ENCODE measurements around the gene SCRN2.

SCRN2 gene

DNA sequence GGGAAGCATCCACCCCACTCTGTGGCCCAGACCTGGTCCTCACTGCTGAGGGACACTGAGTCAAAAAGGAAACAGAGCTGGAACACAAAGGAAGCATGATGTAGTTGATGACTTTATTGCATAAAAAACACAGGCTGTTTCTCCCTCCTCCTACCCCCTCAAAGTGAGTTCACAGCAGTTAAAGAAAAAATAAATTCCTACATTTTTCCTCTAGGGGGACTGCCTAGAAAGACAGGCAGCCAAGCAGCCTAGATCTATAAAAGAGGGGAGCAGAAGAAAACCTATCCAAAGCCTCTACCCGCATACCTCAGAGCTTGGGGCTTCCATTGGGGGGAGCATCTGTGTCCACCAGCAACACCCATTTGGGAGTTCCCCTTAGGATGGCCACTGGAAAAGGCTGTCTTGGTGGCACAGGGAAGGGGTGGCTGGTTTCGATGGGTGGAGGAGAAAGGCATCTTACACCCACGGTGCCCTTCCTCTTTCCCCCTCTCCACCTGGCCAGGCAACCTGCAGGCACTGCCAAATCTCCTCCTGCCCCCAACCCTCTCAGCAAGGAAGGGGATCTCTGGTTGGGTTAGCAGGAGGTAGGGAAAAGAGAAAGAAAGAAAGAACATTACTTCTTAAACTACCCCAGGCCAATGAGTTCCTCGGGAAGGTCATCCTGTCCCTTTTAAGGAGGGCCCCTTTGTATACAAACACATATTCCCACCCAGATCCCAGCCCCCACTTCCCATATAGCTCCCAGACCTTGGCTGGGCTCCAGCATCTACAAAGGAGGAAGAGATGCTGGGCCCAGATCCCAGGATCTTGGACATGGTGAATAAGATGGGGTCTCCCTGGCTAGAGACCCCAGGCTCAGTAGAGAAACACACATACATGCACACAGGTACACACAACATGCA, 4.0 kb upstream of the SCRN2 start:
- DNase-seq, result no peak

DNA sequence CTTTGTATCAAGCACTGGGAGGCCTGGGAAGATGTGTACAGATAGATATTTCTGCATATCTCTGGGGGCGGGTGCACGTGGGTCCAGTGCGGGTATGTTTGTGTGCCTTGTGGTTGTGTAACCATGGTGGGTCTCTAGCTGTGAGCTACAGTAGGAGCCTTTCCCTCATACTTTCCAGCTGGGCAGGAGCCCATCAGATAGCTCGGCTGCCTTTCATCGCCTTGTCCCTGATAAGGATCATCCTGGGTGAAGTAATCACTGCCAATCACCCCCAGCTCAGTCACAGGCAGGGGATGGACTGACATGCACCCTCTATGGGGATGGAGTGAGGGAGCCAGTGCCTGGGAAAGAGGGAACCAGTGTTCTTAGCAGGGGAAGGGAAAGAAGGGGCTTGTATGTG, 3.2 kb upstream of the SCRN2 start:
- no peak for DNase-seq

DNA sequence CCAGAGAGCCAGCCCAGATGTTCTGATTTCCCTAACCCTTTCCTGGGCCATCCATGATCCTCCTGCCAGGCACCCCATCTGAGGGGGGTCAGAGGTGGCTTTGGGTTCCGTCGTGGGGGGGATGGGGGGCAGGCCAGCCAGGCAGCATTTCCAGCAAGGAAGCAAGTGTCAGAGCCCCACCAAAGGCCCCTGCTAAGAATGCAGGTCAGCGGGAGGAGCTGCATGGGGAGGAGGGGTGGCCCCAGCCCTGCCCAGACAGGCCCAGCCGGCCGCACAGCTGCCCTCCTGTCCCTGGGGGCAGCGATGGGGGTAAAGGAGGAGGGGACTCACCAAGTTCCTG, 2.3 kb upstream of the SCRN2 start:
- no peak for DNase-seq

DNA sequence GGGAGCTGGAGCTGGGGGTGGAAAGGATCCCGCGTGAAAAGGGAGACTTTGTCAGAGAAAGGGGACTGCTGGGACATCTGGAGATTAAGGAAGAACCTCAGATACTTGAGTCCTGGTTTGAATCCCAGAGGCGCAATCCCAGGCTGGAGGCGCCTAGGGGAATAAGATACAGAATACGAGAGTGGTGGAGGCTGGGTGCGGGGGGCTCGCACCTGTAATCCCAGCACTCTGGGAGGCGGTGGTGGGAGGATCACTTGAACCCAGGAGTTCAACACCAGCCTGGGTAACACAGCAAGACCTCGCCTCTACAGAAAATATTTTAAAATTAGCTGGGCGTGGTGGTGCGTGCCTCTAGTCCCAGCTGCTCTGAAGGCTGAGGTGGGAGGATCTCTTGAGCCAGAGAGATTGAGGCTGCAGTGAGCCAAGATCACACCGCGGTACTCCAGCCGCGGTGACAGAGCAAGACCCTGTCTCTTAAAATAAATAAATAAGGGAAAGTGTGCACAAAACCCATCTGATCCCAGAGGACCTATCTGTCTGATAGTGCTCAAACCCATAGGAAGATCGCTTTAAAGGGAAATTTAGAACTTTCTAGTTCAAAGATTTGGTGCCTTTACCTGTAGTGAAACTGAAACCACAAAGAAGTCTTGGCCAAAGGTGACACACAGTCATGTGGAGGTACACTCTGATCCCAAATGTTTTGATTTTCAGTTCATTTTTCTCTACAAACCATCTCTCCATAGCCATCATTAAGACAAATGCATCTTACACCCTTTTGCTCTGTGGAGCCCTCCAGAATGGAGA, 617 bp upstream of the SCRN2 start:
- no peak for DNase-seq

DNA sequence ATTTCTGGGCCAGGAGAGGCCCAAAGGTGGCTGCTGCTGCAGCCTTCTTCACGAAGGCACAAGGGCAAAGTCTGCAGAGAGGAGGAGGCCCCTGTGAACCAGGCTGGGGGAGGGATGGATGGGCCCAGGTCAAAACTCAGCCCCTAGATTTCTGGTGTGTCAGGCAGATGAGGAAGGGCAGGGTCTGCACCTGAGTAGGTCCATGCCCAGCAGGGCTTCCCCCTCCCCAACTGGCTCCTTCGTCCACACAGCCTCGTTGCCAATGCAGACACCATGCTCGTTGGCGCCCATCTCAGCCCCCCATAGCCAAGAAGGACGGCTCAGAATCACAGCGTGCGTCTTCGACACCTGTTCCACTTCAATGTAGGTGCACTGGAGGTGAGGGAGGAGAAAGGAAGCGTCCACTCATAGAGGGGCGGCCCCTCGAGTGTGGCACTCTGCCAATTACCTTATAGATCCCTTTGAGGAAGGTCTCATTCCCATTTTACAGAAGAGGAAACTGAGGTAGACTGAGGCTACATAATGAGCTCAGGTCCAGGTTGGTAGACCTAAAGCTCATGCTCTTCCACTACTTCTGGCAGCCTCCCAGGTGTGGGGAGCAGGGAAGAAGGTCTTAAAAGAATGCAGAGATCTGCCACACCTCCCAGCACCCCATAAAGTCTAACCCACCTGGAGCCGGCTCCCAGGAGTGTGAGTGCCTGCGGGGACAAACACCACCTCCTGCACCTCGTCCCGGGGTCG, 902 bp downstream of the SCRN2 start:
- DNase-seq, result no peak

DNA sequence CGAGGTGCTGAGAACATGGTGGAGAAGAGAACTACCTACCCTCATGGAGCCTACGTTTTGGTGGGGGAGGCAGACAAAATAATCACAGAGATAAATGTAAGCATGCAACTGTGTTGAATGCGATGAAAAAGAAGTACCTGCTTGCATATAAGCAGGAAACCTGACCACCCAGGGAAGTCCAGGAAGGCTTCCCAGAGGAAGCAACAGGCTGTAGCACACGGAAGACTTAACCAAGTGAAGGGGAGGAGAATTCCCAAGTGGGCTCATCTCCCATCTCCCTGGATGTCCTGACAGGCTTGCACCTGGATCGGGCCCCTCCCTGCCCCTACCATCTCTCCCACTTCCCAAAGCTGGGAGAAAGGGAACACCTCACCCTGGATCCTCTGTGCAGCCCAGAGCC, 2.0 kb downstream of the SCRN2 start:
- DNase-seq, result no peak

DNA sequence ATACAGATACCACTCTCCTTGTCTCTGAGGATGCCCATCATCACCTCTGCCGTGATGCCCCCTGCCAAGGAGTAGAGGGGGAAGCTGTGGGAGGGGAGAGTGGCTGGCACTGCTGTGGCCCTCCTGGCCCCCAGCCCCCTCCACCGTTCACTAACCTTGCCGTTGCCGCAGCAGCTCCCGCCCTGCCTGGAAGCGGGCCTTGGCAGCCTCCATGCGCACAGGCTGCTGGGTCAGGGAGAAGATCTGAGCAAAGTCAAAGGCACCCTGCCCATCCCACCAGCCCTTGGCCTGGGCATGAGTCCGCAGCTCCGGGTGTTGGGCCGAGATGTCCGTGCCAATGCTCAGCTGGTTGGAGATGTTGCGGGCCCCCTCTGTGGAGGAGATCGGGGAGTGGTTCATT, 2.4 kb downstream of the SCRN2 start:
- no peak for DNase-seq

DNA sequence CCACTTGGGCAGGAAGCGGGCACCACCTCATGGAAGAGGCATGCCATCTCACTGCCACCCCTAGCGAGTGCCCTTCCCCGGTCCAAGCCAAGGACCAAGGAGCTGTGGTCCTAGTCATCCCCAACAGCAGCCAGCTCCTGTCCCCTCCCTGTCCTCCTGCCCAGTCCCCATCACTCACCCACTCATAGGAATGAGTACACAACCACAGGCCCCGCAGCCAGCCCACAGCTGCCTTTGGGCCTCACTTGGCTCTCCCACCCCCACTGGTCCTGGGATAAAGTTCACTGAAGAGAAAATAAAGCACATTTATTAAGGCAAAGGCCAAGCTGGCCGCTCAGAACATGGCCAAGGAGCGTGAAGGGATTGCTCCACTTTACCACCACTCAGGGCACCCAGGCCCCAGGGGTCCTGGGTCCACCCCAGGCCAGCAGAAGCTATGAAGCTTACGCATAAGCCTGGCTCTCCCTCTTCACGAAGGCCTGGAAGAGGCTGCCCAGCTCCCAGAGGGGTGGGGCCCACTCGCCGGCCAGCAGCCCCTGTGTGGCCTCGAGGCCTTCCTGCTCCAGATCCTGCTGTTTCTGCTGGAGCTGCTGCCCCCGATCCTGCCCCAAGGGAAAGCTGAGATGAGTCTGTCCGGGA, 3.6 kb downstream of the SCRN2 start:
- no peak for DNase-seq

DNA sequence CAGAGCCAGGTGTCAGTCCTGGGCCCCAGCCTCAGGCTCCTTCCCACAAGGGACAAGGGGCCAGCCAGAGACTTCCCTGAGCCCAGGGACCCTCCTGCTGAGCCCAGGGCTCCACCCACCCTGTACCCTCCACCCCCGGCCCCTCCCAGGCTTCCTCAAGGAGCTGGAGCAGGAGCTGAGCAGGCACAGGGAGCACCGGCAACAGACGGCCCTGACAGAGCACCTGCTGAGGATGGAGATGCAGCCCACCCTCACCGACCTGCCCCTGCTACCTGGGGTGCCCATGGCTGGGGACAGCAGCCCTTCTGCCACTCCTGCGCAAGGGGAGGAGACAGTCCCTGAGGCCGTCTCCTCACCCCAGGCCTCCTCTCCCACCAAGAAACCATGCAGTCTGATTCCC, 4.5 kb downstream of the SCRN2 start:
- no peak for DNase-seq

DNA sequence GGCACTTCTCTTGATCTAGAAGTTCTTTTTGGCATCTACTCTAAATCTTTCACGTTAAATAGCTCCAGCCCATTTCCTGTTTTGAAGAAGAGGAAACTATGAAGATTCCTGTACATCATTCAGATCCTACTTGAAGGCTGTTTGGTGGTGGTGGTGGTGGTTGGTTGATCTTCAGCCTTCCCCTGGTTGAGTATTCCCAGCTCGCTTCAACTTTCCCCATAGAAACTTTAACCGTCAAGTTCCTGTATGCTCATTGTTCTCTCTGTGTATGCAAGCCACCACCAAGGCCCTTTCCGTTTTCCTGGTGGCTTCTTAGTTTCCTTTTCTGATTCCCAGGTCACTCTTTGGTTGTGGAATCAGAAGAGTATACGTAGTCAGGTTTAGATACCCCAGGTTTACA, 6.3 kb downstream of the SCRN2 start:
- DNase-seq, result no peak

DNA sequence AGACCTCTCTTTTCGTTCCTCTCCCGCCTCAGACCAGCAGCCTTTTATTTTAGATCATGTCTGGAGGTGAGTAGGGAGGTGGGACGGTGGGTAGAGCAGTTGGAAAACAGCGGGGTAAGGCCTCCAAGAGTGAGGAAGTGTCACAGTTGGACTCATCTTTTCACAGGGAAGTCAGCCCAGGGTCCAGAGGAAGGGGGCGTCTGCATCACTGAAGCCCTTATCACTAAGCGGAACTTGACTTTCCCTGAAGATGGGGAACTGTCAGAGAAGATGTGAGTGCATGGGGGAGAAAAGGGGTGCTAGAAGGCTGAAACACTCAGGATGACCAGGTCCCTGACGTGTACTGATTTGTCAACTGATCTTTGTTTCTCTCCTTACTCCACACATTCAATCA, 9.1 kb downstream of the SCRN2 start:
- no peak for DNase-seq

DNA sequence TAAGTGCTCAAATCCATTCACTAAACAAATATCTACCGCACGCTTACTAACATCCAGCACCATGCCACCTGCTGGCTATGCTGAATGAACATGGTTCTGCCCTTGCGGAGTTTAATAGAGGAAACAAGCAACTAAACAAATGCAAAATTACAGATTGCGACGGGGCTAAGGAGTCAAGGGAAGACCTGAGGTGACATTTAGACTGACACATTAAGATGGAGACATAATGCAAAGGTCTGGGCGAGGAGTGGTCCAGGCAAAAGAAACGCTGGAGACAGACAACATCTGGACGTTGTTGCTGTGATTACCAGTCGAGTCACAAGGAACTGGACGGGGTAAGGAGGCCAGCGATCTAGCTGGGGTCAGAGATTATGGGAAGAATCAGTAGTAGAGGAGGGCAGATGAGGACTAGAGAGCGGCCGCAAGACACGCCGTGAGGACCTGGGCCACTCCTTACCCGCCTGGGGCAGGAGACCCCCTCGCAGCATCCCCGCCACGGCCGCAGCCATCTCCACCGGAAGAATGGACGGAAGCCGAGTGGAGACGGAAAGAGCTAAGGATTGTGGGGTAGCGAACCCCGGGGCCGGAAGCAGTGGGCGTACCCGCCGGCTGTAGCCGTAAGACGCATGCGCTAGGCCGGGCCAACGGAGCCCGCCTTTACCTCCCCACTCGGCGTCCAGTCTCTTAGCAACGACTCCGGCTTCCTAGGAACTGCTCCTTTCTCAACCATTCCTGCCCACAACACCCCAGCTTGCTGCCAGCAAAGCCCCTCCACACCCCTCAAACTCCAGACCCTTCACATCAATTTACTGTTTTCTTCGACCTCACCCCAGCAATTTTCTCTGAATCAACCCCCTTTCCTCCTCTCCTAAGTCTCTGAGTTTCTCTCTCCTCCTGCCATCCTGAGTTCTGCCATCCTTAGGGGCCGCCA, 9.8 kb downstream of the SCRN2 start, which contains the start of the genes LRRC46 and MRPL10:
Gene LRRC46 (plus strand): TSS at position 668 of the 931 bp plus-strand sequence. CDS start 320 bp downstream, outside the sequence.
Gene MRPL10 (minus strand): TSS at position 539 of the 931 bp plus-strand sequence. CDS start 30 bp downstream, at position 509.
- DNase-seq, result peak; percentile 85

DNA sequence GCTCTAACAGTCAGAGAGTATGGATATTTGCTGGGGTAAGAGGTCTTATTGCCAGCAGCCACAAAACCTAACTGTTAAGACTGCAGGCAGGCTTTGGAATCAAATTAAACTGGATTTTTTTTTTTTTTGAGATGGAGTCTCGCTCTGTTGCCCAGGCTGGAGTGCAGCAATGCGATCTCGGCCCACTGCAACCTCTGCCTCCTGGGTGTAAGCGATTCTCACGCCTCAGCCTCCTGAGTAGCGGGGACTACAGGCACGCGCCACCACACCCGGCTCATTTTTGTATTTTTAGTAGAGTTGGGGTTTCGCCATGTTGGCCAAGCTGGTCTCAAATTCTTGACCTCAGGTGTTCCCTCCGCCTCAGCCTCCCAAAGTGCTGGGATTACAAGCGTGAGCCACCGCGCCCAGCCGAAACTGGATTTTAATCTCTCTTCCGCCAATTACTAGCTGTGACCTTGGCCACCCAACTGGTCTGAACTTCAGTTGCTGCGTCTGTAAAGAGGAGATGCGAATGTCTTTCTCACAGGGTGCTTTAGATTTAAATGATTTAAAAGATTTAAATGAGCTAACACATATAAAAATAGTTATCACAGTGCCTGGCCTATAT, 10.6 kb downstream of the SCRN2 start:
- DNase-seq, result no peak

DNA sequence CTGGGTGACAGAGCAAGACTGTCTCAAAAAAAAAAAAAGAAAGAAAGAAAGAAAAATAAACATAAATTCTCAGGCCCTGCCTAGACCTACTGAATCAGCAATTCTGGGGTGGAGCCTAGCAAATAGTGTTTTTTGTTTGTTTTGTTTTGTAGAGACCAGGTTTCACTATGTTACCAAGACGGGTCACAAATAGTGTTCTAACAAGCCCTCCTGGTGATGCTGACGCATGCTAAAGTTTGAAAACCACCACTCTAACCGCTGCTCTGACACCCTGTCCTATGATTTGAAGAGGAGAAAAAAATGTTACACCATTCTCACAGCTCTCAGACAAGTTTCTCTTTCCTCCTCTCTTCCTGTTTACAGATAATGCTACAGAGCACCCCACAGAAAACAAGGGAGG, 11.2 kb downstream of the SCRN2 start:
- no peak for DNase-seq

DNA sequence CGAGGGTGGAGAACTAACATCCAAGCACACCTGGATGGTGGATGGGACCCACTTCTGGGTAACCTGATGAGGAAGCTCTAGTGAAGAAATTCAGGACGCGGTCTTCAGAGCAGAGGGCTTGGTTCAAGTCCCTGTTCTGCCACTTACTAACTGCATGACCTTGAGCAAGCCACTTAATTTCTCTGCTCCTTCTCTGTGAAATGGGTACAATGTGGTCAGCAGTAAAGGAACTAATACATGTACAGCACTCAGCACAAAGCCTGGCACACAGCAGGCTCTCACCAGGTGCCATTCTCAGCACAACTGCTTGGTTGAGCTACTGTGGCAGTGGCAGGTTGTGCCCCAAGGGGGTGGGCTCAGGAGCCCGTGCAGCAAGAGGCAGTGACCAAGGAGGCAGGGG, 17.6 kb downstream of the SCRN2 start:
- DNase-seq, result no peak

DNA sequence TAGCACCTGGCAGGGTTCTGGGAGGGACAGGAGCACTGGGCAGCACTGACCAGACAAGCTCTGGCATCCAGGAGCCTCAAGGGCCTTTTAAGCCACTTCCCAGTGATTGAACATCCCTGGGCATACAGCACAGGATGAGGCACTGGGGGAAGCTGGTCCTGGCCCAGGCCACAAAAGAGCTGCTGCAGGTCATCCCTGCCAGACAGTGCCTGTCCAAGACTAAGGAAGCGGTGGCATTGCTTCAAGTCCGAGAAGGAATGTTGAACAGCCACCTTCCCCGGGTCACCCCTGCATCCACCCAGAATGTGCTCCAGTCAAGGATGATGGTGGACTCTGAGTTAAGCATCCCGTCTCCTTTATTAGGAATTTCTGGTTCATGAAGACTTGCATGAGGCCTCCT, 18.3 kb downstream of the SCRN2 start:
- DNase-seq, result no peak

DNA sequence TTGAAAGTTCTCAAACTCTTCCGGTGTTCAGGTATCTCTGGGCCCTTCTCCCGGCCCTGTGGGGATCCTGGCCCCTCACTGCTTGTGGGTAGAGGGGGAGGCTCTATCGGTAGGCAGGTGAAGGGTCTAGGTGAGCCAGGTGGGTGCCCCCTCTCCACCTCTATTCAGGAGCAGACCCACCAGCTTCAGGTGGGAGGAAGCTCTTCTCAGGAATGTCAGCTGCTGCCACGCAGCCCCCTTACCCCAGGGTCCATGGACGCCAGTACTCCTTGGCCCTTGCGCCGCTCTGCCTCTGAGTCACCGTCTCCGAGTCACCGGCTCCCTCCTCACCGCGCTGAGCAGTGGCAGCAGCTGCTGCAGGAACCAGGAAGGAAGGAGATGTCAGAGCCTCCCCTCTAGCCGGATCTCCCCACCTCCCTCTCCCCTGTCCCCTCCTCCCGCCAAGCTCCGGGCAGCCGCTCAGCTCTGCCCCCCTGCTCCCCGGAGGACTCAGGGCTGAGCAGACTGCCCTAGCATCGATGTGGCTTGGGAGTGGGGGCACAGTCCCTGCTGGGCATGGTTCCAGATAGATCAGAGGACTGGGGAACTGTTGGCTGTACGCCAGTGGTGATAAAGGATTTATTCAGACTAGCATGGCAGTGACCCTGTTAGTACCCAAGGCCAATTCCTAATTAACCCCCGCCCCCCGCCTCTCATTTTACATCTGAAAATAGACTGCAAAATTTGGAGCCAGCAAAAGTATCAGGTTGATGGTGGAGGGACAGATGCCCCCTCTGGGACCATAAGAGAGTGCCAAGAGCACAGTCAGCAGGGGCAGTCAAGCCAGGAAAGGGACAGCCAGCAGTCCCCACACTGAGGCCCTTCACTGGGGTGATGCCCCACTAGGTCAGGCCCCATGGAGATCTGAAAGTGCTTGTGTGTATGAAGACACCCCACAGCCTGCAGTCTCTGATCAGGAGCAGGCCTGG, 19.4 kb downstream of the SCRN2 start, which contains the start of gene OSBPL7:
Gene OSBPL7 (minus strand): TSS at position 371 of the 968 bp plus-strand sequence. CDS start 1,516 bp downstream, outside the sequence.
- no peak for DNase-seq

DNA sequence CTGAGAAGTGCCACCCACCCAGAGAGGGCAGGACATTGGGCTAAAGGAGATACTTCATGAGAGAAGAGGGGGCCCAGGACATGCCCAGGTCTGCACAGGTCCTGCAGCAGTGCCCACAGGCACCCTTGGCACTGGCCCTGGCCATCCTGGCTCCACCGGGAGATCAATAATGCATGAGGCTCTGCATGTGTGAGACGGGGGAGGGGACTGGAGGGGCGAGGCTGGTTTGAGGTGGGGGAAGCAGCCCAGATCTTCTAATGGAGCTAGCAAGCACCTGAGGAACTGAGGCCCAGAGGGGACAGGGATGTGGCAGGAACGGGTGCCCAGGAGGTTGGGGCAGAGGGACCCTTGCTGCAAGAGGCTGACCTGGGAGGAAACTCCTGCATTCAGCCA, 20.0 kb downstream of the SCRN2 start:
- DNase-seq, result no peak

DNA sequence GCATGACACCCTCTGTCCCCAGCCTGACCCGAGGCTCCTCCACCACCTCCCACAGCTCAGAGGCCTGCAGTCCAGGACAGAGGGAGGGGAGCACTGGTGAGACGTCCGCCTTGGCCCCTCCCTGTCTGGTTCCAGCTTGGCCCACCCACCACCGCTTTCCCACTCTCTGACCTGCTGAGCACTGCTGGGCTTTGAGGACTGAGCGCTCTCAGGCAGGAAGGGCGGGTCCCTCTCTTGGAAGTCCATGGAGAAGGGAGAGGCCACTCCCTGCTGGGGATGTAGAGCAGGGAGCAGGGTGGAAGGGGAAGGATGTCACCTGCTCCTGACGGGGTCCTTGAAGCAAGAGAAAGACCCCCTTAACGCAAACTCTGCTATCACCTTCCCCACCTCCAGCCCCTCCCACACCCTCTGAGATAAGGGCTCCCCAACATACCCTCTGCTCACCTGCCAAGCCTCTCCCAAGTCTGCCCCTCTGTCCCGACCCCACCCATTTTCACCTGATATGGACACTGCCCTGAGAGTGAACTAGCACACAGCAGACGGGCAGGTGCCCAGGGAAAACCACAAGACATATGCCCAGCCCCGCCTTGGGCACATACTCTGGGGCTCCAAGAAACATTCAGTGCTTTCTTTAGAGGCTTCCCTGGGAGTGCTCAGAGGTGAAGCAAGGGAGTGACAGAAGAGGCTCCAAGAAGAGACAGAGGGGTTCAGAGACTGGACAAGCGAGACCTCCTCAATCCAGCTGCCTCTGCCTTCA, 20.9 kb downstream of the SCRN2 start:
- no peak for DNase-seq

All from NCI-H187 treated with DMSO at 0.1 percent for 48 hours (cell line).